Activated CD4-positive, alpha-beta T cell treated with anti-CD3 and anti-CD28 coated beads for 1 hour (primary cell): ENCODE data around the gene GARIN3.

ENCODE experiments used
- DNase-seq: peaks from one replicate; pipeline ENCODE4 v3.0.0-alpha.2; 2020

GARIN3 gene

GRCh38 chr5:157142317-157143126 is 23.5 kb downstream of the GARIN3 start, which contains the start of gene MED7:
Gene MED7 (minus strand): TSS chr5:157142865. CDS start chr5:157139431, 3,434 bp downstream.
- DNase-seq, result peak; percentile 84

DNA sequence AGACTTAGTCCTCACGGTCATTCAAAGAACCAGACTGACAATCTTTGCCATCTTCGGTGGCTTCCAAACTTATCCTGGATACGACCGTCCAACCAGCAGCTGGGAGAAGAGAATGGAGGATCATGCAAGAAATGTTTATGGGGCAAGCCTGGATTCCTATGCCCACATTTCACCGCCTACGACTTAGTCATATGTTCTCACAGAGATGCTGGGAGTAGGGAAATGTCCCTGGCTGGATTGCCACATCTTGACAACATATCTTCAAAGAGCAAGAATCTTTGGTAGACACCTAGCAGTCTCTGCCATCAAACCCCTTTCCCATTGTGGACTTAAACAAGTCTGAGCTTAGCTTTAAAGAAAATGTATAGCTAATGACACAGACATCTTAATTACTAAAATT is 28.4 kb downstream of the GARIN3 start:
- DNase-seq, result no peak

DNA sequence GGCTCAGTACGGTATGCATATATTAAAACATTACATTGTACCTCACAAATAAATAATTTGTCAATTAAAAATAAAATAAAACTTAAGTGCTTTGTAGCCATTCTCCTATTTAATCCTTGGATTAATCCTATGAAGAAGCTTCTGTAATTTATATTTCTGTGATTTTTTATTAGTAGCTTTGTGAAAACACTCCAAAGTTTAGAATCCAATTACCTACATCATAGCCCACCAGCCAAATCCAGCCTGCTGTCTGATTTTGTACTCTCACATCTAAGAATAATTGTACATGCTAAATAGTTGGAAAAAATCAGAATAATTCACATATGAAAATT is 33.8 kb downstream of the GARIN3 start:
- DNase-seq, result no peak

GRCh38 chr5:157130925-157131324 is 35.1 kb downstream of the GARIN3 start:
- DNase-seq, result no peak

DNA sequence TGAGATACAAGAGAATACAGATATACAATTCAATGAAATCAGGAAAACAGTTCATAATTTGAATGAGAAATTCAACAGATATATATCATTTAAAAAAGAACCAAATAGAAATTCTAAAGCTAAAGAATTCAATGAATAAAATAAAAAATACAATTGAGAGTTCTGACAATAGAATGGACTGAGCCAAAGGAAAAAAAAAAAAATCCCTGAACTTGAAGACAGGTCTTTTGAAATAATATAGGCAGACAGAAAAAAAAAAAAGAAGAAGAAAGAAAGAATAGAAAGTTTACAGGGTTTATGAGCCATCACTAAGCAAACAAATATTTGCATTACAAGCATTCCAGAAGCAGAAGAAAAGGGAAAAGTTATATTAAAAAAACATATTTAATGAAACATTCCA is 44.4 kb downstream of the GARIN3 start:
- DNase-seq, result no peak

GRCh38 chr5:157120102-157120501 is 46.0 kb downstream of the GARIN3 start:
- DNase-seq, result no peak

GRCh38 chr5:157116483-157116954 is 49.5 kb downstream of the GARIN3 start:
- DNase-seq, result no peak

GRCh38 chr5:157115502-157115901 is 50.6 kb downstream of the GARIN3 start:
- no peak for DNase-seq

GRCh38 chr5:157115012-157115411 is 51.1 kb downstream of the GARIN3 start:
- DNase-seq, result no peak

GRCh38 chr5:157113002-157113401 is 53.1 kb downstream of the GARIN3 start:
- DNase-seq, result no peak
